ENCODE data around the gene CDC42SE2. TPM values are rescaled to one million over a fixed set of nuclear protein-coding genes. Genes with fewer than 3 reads are reported as not detected.
A peak's percentile ranks its signal among the peaks of the same experiment; 100 is the strongest.

The CDC42SE2 gene, protein sequence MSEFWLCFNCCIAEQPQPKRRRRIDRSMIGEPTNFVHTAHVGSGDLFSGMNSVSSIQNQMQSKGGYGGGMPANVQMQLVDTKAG
- 32.3 TPM for total RNA-seq

DNA sequence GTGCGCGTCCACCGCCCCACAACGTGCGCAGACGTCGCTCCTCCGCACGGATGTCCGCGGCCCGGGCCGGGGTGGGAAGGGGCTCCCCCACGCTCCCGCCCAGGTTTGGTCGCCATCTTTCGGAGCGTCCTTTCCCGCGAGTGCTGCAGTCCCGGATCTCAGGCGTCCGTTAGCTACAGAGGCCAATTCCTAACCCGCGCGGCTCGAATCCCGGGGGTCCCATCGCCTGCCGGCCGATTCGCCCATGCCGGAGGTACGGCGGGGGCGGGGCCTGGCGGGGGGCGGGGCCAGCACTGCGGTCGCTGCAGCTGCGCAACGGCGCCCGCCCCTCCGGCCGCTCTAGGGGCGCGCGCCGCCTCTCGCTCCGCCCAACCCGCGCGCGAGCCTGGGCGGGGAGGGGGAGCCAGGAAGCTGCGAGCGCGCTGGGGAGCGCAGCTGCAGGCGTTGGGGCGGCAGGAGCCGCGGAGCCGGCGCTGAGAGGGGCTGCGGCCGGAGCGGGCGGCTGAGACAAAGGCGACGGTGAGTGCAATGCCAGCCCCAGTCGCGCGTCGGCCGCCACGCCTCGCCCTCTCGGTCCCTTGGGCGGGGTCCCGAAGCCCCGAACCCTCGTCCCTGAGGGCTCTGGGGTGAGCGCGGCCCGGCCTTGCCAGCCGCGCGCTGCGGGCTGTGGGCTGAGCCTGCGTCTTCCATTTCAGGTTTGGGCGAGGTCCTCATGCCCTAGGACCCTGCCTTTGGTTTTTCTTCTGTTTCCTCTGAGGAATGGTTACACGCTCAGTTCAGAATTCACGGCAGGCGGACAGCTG lies at the start of gene CDC42SE2:
Gene CDC42SE2 (plus strand): TSS at position 406 of the 803 bp plus-strand sequence. CDS start 95,441 bp downstream, outside the sequence.
- DNase-seq = peak; percentile 96

DNA sequence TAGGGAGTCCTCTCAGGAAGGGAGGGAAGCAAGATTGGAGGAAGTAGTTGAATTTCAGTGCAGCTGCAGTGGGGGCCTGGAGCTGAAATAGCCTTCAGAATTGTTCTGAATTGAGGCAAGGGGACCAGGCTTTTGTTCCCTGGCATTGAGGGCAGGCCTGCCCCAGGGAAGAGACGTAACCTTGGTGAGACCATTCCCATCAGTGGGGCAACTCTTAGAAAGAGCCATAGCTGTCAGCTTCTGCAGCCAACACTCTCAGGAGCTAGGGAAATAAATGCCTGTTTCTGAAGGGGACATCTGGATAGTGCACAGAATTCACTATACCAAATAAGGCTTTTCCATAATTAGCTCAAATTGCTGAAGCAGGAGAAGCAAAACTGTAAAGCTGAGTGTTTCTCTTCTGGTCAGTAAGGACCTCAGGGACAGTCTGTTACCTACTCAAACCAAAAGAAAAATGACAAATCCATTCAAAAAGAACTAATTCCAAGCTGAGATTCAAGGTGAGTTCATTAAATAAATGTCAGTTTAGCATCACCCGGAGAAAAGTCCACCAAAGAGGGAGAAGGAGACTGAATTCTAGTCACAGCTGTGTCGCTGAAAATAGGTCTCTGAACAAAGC lies 49.1 kb upstream of the CDC42SE2 start:
- DNase-seq = no peak

DNA sequence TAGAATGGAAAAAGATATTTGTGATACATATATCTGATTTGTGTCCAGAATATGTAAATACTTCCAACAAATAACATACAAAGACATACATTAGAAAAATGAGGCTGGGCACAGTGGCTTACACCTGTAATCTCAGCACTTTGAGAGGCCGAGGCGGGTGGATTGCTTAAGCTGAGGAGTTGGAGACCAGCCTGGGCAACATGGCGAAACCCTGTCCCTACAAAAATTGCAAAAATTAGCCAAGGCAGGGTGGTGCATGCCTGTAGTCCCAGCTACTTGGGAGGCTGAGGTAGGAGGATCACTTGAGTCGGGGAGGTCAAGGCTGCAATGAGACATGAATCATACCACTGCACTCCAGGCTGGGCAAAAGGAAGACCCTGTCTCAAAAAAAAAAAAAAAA lies 46.1 kb upstream of the CDC42SE2 start:
- no peak for DNase-seq

DNA sequence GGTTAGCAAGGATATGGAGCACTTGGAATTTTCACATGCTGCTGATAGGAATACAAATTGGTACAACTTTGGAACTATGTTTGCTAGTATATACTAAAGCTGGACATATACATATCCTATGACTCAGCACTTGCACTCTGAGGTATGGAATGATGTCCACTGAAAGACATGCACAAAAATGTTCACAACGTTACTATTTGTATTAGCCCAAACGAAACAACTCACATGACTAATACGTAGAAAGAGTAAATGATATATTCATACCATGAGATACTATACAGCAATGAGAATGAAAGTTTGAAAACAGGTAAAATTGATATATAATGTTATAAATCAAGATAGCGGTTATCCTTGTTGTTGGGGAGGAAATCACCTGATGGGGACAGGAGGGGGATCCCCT lies 45.5 kb upstream of the CDC42SE2 start:
- DNase-seq = no peak

DNA sequence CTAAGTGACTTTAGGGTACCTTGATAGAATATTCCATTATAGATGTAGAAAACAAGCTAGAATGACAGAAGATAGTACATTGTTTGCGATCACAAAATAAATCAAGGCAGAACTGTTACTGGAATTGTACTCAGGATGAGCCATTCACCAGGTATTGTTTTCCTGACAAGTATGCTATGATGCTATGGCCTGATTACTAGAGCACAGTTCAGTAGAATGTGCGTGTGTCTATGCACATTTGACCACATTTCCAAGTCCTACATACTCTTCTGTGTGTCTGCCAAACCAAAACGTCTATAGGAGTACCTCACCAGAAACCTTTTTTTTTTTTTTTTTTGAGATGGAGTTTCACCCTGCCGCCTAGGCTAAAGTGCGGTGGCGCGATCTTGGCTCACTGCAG lies 43.3 kb upstream of the CDC42SE2 start:
- DNase-seq = no peak

DNA sequence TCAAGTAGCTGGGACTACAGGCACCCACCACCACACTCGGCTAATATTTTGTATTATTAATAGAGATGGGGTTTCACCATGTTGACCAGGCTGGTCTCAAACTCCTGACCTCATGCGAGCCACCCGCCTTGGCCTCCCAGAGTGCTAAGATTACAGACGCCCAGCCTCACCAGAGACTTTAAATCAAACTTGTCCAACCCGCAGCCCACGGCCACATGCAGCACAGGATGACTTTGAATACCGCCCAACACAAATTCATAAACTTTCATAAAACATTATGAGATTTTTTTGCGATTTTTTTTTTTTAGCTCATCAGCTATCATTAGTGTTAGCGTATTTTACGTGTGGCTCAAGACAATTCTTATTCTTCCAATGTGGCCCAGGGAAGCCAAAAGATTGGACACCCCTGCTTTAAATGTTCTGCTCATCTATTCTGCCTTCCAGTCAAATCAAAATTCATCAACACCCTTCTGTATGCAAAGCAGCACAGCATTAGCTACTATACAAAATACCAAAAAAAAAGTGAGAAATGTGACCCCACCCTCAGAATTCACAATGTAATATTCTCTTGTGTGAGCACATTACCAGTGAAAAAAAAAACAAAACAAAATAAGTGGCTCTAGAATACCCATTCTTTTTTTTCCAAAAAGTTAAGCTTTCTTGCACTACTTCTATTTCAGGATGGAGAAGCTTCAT lies 42.7 kb upstream of the CDC42SE2 start:
- DNase-seq = no peak

DNA sequence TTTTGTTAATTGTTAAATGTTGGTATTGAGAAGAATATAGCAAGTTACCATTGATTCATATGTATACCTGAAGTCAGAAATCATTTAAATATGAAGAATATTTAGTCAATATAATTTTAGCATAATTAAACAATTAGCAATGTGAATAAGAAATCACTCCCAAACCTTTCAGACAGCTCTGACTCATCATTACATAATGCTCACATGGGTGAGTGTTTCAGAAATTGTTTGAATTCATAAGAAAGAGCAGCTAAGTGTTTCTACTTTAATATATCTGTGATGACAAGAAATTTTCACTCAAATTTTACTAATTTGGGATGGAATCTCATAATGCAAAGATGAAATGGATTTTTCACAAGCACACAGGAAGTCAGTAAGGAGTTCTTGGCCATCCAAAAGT lies 42.0 kb upstream of the CDC42SE2 start:
- no peak for DNase-seq

DNA sequence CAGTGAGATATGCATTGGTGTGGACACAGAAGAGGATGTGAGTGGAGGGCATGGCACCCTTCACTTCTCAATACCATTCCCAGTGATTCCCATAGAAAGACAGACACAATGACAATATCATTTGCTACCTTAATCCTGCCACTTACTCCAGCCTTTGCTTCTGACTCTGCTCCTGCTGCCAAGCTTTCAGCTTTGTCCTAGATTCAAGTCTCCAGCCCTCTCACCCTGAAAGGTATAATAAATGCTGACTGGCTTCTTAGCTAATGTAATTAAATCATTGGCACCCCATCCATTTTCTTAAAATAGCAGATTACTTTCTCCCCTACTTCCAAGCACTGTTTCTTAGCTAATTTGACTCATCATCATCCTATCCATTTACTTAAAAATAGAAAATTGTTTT lies 41.1 kb upstream of the CDC42SE2 start:
- no peak for DNase-seq

DNA sequence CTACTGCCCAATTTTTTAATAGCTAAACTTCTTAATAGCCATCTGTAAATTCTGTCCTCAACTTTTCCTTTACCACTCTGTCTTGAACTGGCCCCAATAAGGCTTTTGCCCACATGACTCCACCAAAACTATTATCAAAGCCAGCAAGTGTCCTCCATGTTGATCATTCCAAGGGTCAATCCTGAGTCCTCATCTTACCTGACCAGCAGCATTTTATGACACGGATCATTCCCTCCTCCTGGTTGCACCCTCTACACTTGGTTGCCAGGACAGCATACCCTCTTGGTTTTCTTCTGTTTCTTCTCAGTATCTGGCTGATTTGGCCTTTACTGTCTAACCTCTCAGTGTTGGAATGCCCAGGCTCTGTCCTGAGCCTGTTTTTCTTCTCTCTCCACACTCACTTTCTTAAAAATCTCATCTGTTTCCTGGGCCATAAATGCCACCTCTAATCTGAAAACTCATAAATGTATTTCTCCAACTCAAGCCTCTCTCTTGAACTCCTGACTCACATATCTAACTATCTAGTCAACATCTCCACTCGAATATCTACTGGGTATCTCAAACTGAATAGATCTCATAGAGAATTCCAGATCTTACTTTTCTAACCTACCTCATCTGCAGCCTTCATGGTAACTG lies 40.0 kb upstream of the CDC42SE2 start:
- DNase-seq = no peak

DNA sequence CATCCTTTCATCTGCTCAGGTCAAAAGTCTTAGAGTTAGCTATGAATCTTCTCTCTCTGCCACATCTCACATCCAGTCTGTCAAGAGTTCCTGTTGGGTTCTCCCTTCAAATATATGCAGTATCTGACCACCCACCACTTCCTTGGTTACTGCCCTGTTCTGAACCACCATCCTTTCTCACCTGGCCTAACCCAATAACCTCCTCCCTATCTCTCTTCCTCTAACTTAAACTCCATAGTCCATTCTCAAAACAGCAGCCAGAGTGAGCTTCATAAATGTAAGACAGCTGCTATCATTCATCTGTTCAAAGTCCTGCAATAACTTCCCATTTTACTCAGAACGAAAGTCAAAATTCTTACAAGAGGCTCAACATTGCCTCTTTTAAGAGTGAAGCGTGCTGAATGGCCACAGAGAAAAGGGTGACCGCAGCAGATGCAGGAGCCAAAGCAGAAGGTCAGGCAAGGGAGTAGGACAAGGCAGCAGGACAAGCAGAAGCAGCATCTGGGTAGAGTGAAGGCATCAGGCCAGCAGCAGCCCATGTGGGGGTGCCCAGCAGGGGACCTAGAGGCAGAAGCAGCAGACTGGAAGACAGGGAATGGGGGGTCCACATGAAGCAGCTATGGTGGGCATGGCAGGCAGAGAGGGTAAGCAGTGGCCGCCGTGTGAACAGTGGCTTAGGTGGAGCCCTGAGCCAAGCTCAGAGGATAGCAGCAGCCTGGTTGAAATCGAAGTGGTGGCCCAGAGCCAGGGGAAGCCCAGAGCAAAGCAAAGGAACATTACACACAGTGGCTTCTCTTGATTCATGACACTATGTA lies 39.3 kb upstream of the CDC42SE2 start:
- DNase-seq = no peak

DNA sequence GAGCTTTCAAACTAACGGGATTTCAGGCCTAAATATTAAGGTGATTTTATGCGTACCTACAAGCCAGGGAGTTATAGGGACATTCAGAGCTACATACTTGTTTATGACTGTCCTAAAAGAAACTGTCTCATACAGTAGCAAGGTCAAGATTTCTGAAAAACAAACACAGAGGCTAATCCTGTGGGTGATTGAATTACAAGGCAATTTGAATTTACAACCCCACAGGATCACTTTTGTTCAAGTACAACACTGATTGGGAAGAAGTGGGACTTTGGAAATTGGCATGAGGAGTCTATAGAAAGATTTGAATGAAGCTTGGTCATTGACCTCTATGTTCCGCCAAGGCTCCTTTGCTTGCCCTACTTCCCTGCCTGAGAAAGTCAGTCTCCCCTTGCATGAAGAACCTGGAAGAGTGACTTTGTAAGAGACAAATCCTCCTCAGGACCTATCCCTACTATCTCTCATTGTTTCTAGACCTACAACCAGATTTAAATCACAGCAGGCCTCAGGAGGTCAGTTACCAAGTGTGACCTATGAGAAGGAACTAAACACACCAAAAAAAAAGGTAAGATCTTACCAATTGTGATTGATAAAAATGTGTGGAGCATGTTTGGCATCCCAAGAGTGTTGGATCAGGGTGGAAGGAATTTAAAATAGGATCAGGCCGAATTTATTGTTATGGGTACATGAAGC lies 38.4 kb upstream of the CDC42SE2 start:
- no peak for DNase-seq

DNA sequence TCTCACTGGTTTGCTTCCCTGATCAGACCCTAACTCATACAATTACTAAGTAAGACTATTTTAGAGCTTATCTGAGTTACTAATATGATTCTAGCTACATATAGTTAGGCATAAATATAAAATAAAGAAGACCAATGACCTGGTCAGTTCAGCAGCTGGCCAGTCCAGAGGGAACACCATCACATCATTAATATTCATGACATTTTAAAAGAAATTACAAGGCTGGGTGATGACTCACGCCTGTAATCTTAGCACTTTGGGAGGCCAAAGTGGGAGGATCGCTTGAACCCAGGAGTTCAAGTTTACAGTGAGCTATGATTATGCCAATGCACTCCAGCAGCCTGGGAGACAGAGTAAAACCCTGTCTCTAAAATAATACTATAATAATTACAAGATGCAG lies 37.0 kb upstream of the CDC42SE2 start:
- no peak for DNase-seq

DNA sequence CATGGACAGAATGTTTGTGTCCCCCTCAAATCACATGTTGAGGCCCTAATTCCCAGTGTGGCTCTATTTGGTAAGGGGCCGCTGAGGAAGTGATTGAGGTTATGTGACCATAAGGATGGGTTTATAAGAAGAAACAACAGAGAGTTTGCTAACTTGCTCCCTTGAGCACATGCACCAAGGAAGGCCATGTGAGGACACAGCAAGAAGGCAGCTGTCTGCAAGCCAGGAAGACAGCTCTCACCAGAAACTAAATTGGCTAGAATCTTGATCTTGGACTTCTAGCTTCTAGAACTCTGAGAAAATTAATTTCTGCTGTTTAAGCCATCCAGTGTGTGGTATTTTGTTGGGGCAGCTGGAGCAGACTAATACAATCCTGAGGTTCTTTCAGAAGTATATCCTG lies 35.2 kb upstream of the CDC42SE2 start:
- DNase-seq = no peak

DNA sequence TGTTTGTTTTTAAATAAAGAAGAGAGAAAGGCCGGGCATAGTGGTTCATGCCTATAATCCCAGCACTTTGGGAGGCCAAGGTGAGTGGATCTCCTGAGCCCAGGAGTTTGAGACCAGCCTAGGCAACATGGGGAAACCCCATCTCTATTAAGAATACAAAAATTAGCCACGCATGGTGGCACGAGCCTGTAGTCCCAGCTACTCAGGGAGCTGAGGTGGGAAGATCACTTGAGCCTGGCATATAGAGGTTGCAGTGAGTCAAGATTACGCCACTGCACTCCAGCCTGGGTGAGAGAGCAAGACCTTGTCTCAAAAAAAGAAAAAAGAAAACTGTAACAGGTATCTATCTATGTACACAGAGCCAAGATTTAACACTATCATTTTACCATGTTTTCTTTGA lies 34.2 kb upstream of the CDC42SE2 start:
- DNase-seq = no peak

DNA sequence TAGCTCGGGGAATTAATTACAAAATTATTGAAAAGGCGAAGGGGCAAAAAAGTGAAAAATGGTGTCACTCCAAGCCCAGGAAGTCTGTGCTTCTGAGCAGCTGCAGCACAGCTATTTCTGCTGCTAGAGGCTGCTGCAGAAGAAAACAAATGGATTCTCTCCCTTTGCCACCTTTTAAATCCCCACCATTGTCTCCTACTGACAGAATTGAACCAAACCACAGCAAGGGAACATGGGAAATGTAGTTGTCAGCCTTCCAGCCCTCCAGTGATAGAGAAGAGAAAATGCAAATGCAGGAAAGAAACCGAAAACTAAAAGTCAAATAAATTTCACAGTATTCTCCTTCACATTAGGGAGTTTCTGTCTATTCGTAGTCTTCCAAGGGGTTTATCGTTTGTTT lies 33.4 kb upstream of the CDC42SE2 start:
- no peak for DNase-seq

DNA sequence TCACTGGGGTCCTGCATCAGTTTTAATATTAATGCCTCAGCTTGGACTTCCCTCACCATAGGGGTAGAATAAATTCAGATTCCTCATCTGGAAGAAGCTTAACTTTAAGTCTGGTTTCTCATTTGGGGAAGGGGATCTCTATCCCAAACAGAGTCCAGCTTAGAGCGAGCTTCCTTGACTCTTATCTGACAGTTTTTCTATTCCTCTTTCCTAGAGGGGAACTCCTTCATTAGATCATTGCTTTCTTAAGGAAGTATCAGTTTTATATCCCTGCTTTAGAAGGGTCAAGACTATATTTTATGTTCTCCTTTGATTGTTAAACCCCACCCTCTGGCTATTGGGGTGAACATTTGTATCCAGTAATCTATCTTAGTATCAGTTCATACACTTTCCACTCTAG lies 24.2 kb upstream of the CDC42SE2 start:
- no peak for DNase-seq

DNA sequence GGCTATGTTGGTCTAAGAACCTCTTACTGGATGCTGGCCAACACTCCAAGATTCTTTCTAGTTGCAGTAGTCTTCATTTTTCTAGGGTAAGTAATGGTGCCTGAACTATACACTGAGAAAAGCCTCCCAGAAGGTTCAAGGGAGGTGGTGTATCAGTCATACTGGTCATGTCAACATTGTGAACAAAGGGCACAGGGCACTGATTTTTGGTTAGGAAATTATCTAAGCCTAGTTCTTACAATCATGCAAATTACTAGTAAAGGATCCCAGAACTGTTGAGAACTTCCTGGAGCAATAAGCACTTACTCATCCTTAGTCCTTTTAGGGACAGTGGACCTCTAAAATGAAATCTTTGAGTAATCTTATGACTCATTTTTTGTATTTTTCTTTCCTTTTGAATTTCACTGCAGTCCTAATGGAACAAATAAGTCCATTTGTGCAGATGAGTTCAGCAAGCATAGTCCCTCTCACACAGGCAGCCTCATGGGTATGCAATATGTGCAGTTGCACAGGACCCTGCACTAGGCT lies 21.1 kb upstream of the CDC42SE2 start:
- DNase-seq = no peak

DNA sequence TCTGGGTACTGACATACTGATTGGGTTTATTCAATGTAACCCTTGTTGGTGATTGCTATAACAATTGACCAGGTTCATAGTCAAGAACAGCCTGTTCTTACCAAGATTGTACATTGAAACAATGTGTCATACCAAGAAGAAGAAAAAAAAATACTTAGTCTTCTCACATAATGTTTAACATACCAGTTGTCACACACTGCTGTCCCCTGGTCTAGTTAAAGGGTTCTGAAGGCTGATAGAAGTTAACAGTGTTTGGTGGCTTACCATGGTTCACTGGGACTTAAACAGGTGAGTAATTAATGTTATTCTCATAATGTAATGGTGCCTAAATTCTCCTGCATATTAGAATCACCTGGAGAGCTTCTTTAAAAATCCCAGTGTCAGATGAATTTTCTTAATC lies 18.5 kb upstream of the CDC42SE2 start:
- no peak for DNase-seq

DNA sequence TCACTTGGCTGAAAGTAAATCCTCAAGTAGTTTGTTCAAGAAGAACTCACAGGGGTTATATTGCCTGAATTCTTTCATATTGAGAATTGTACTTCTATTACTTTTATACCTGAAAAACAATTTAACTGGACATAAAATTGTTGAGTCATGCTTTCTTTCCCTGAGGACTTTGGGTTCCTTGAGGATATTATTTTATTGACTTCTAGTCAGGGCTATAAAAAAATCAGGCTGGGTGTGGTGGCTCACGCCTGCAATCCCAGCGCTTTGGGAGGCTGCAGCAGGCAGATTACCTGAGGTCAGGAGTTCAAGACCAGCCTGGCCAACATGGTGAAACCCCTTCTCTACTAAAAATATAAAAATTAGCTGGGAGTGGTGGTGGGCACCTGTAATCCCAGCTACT lies 17.9 kb upstream of the CDC42SE2 start:
- DNase-seq = no peak

DNA sequence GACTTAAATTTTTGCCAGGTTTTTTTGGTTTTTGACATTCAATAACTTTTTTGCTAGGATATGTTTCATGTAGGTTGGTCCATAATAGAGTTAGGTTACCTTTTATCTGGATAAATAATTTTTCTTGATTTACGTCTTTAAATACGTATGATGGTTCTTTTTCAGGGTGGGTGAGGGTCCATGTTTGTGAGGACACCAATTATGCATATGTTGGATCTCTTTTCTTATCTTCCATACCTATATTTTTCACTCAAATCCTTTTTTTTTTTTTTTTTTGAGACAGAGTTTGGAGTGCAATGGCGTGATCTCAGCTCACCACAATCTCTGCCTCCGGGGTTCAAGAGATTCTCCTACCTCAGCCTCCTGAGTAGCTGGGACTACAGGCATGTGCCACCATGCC lies 17.3 kb upstream of the CDC42SE2 start:
- no peak for DNase-seq
